GM12878 (cell line): ENCODE data around the gene DPP4. TPM values are rescaled to one million over a fixed set of nuclear protein-coding genes. Genes with fewer than 3 reads are reported as not detected.

Source experiments
- ATAC-seq: fragments of 200-7000 bp; cut with Tn5 transposase; 3 replicates; pipeline ENCODE4 v1.9.1; 2020; ENCODE audit warnings: mild to moderate bottlenecking, moderate library complexity
- BruUV-seq: library from RNA; stranded (reverse); fragments of 400-500 nt; replicated peaks from 2 replicates; lab custom pipeline; 2021; lab: Mats Ljungman, UMichigan
- CTCF ChIA-PET: fragments of 300-600 bp; sonication (Branson Sonifier 250); formaldehyde crosslinking; extraction: SDS; loops from one replicate; lab custom pipeline; 2021; ENCODE audit warnings: inconsistent platforms; lab: Yijun Ruan, JAX
- POLR2A ChIA-PET: fragments of 350-600 bp; formaldehyde crosslinking; extraction: SDS; loops from one replicate; lab custom pipeline; 2021; ENCODE audit warnings: inconsistent platforms; lab: Charles Lee
- RAD21 ChIA-PET: fragments of 300-600 bp; sonication (Branson Sonifier 250); formaldehyde crosslinking; loops from one replicate; lab custom pipeline; 2023; ENCODE audit warnings: antibody characterized with exemption; ENCODE audit not compliant: unreplicated experiment; lab: Charles Lee
- SMC1A ChIA-PET: fragments of 300-600 bp; sonication (Branson Sonifier 250); formaldehyde crosslinking; loops from one replicate; lab custom pipeline; 2023; ENCODE audit not compliant: unreplicated experiment, uncharacterized antibody; lab: Charles Lee
- DNase-seq: peaks from one replicate; pipeline ENCODE4 v3.0.0-alpha.2; 2011; ENCODE audit warnings: low read depth, low spot score
- FAIRE-seq: peaks from 3 replicates; lab custom pipeline; 2011; peaks lifted over from hg19 to GRCh38; lab: Jason Lieb, UNC
- H2AFZ ChIP-seq: 2 replicates; pipeline ENCODE4 v1.6.0; 2011; ENCODE audit warnings: low read depth, low read length, control low read depth; ENCODE audit not compliant: control insufficient read depth
- H3K27ac ChIP-seq: 2 replicates; pipeline ENCODE4 v1.5.1; 2011; ENCODE audit warnings: control low read depth; ENCODE audit not compliant: control insufficient read depth, insufficient read depth
- H3K27me3 ChIP-seq, 2 experiments: replicated peaks in 1 of 2; 2 replicates each; pipeline versions ENCODE4 v1.6.0 to v1.6.1; 2011; ENCODE audit warnings: low read length in 1 of 2; ENCODE audit not compliant: control insufficient read depth in 2 of 2, insufficient read depth in 2 of 2
- H3K36me3 ChIP-seq, 2 experiments: 2 replicates each; pipeline ENCODE4 v1.5.1; 2011; ENCODE audit warnings: low read length in 1 of 2; ENCODE audit not compliant: control insufficient read depth in 2 of 2, insufficient read depth in 2 of 2
- H3K4me1 ChIP-seq: 2 replicates; pipeline ENCODE4 v1.6.1; 2011; ENCODE audit warnings: mild to moderate bottlenecking, low read length, moderate library complexity, mixed read lengths; ENCODE audit not compliant: control insufficient read depth, insufficient read depth
- H3K4me2 ChIP-seq: 2 replicates; pipeline ENCODE4 v1.6.0; 2011; ENCODE audit warnings: control low read depth; ENCODE audit not compliant: control insufficient read depth, insufficient read depth
- H3K4me3 ChIP-seq: fragments of 200-600 bp; sonication (generic); 2 replicates; pipeline ENCODE4 v1.5.1; 2016
- H3K79me2 ChIP-seq: 2 replicates; pipeline ENCODE4 v1.6.0; 2011; ENCODE audit warnings: low read length; ENCODE audit not compliant: control insufficient read depth, insufficient read depth
- H3K9ac ChIP-seq: 2 replicates; pipeline ENCODE4 v1.8.0; 2011; ENCODE audit warnings: low read length, control low read depth, mixed read lengths; ENCODE audit not compliant: control insufficient read depth, insufficient read depth
- H3K9me3 ChIP-seq: replicated peaks from 3 replicates; pipeline ENCODE4 v1.5.1; 2011; ENCODE audit warnings: mild to moderate bottlenecking, low read length; ENCODE audit not compliant: control insufficient read depth, insufficient read depth
- H4K20me1 ChIP-seq: 2 replicates; pipeline ENCODE4 v1.6.0; 2011; ENCODE audit not compliant: control insufficient read depth, insufficient read depth
- CBFB ChIP-seq: IDR thresholded peaks from 2 replicates; pipeline ENCODE4 v1.6.1; 2016; ENCODE audit warnings: antibody characterized with exemption, low read depth
- EZH2 ChIP-seq: IDR thresholded peaks from 2 replicates; pipeline ENCODE4 v1.6.1; 2012; ENCODE audit warnings: low read depth, mild to moderate bottlenecking, control low read depth, inconsistent platforms, low read length, borderline replicate concordance; ENCODE audit not compliant: control insufficient read depth
- HSF1 ChIP-seq: fragments of 150-350 bp; IDR thresholded peaks from 2 replicates; pipeline ENCODE4 v1.6.1; 2014; ENCODE audit warnings: mild to moderate bottlenecking, low read depth, low read length
- MYC ChIP-seq: IDR thresholded peaks from 2 replicates; pipeline ENCODE4 v1.6.1; 2011; ENCODE audit warnings: mild to moderate bottlenecking, low read length, moderate library complexity, inconsistent platforms; ENCODE audit not compliant: insufficient read depth, insufficient replicate concordance, insufficient read length, severe bottlenecking
- POLR2AphosphoS5 ChIP-seq: IDR thresholded peaks from 2 replicates; pipeline ENCODE4 v1.6.1; 2011; ENCODE audit warnings: mild to moderate bottlenecking, low read length, inconsistent platforms
- RAD21 ChIP-seq: IDR thresholded peaks from 2 replicates; pipeline ENCODE4 v1.6.1; 2011; ENCODE audit warnings: mild to moderate bottlenecking, low read depth, low read length, moderate library complexity; ENCODE audit not compliant: insufficient read depth
- TCF3 ChIP-seq: IDR thresholded peaks from 2 replicates; pipeline ENCODE4 v1.6.1; 2012; ENCODE audit warnings: low read depth, mild to moderate bottlenecking, low read length, borderline replicate concordance; ENCODE audit not compliant: insufficient read depth
- ZNF24 ChIP-seq: fragments of 450-650 bp; IDR thresholded peaks from 2 replicates; pipeline ENCODE4 v1.6.1; 2017; ENCODE audit warnings: antibody characterized with exemption, mild to moderate bottlenecking
- WGBS: methylation state at CpG from one replicate; pipeline ENCODE4 v1.1.6; 2016; ENCODE audit warnings: low lambda C conversion rate; ENCODE audit not compliant: insufficient replicate concordance, insufficient coverage; ENCODE audit errors: missing lambda C conversion rate; 5-methylcytosine and 5-hydroxymethylcytosine counted together
- in situ Hi-C: fragments of 300-500 bp; cut with MboI; formaldehyde crosslinking; loops from 9 replicates; pipeline ENCODE4 v1.14.3; 2018; ENCODE audit warnings: mixed read lengths
- intact Hi-C: fragments of 100-400 bp; cut with micrococcal nuclease; formaldehyde crosslinking; loops from one replicate; pipeline ENCODE4 v1.14.2; 2022; ENCODE audit not compliant: unreplicated experiment
- polyA plus RNA-seq, 11 experiments: library from polyadenylated mRNA; depleted of rRNA in 4 of 11; unstranded in 6 of 11; stranded (reverse) in 5 of 11; fragments of >200 nt; fragmentation: Nextera tagmentation in 4 of 11; fragmentation: Illumina TruSeq in 1 of 11; extraction: Ambion mirVana in 4 of 11; extraction: Trizol in 1 of 11; gene quantifications; 1 replicate in 1 of 11; 2 replicates in 10 of 11; pipeline versions ENCODE4 v1.2.1 to v1.2.3, GENCODE V29; 2011 to 2016; ENCODE audit warnings: inconsistent platforms in 2 of 11, missing spikeins in 2 of 11, low read depth in 1 of 11
- total RNA-seq, 4 experiments: library from RNA; depleted of rRNA in 3 of 4; stranded (reverse); fragments of >200 nt in 3 of 4; fragmentation: Illumina TruSeq in 1 of 4; extraction: Trizol in 1 of 4; gene quantifications; 2 replicates each; pipeline versions ENCODE4 v1.2.1 to v1.2.3, GENCODE V29; 2013 to 2021
- TF ChIP-seq, protein P1 (sequence below): IDR thresholded peaks from 2 replicates; pipeline ENCODE4 v1.6.1; 2011; ENCODE audit warnings: low read depth, mild to moderate bottlenecking, low read length, moderate library complexity, borderline replicate concordance; ENCODE audit errors: extremely low read depth

The DPP4 gene
- total and polyA plus RNA-seq, 10 of the 15 experiments (the other 5 are each of a cell fraction or from before 2014, with no cell fraction given): 4.1 to 11.4 (median 9.3) TPM

DNA sequence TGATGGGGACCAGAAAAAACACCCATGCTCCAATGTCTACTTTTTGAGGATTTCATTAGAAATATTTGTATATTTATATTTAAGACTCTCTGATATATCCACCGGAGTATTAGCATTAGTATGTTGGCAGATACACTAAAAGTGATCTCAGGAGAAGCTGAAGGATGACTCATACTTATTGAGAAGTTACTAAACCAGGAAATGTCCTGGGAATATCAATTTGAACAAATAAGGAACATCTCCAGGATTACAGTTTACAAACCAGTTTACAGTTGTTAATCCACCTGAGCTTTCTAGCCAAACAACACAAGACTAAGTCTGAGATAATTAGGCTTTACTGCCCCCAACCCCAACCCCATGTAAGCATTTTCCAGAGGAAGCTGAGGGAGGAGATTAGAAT is 16.1 kb upstream of the DPP4 start:
- in situ Hi-C loops: no loop called here
- Histone ChIP-seq H3K27me3 (no peaks in the 10 kb centered on the region), H3K79me2 (no peaks in the 10 kb centered on the region), H3K9ac (no peak overlapping the region), H2AFZ (no peak overlapping the region), H3K36me3 (no peaks in the 10 kb centered on the region), H3K4me2 (no peak overlapping the region), H3K9me3 (no peaks in the 10 kb centered on the region), H3K27ac (no peak overlapping the region), H3K4me3 (no peak overlapping the region)
- ATAC-seq (no peak), DNase-seq (no peak), FAIRE-seq (no peak)
- CTCF ChIA-PET: interaction anchor here (0.8 to 3.9 kb wide), 5 partner anchors 10 to 82 kb away, joined by 3 to 23 read pairs (median 3); no protein-coding TSS in a partner anchor
- RAD21 ChIA-PET: interaction anchor here (1.5 to 1.6 kb wide), 2 partner anchors 17 to 82 kb away, joined by 6 read pairs; partner anchors contain the start of gene DPP4
- POLR2A ChIA-PET: no interaction called here
- no TSS peak for BruUV-seq
- intact Hi-C loops: no loop called here
- TF ChIP-seq EZH2: no peak
- no peak for TF ChIP-seq MYC
- TF ChIP-seq CBFB: no peak
- TF ChIP-seq RAD21: no peak
- no peak for TF ChIP-seq POLR2AphosphoS5
- TF ChIP-seq, protein P1, sequence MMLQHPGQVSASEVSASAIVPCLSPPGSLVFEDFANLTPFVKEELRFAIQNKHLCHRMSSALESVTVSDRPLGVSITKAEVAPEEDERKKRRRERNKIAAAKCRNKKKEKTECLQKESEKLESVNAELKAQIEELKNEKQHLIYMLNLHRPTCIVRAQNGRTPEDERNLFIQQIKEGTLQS: no peak
- TF ChIP-seq ZNF24: no peak
- TF ChIP-seq TCF3: no peak
- TF ChIP-seq HSF1: no peak
- TF ChIP-seq, all 136 proteins: peak for 0
- SMC1A ChIA-PET: interaction anchor here (1.1 to 2.0 kb wide), 8 partner anchors 8 to 85 kb away, joined by 3 to 6 read pairs (median 3); partner anchors contain the start of gene DPP4
- no peaks in the 10 kb centered on the region for H3K4me1 ChIP-seq
- H4K20me1 ChIP-seq: no peaks in the 10 kb centered on the region
- WGBS: 0% methylated on average over 1 of the region's 1 CpG
